Neural progenitor cell (in vitro differentiated cells): ENCODE measurements around the gene SMARCAD1.

Experiments
- EZH2phosphoT487 ChIP-seq: fragments of 200-600 bp; sonication (generic); IDR thresholded peaks from 2 replicates; pipeline ENCODE4 v1.6.1; 2017; ENCODE audit warnings: antibody characterized with exemption
- TF ChIP-seq, protein P1 (sequence below): fragments of 200-600 bp; sonication (generic); IDR thresholded peaks from 2 replicates; pipeline ENCODE4 v1.5.1; 2017; ENCODE audit warnings: antibody characterized with exemption, mild to moderate bottlenecking

DNA sequence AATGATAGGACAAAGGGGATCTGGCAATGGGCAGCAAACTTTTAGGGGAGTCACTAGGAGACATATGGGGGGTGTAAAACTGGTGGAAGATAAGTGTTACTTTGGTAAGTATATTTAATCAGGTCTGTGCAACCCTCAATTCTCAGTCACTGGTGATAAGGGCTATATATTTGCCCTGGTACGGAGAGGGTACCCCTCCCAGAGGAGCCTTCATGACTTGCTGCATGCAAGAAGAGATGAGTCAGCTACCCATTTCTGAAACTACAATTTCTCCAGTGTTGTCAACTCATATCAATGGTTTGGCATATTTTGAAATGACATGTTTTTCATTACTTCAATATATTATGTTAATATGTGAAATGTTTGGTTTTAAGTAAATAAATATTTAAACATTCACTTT lies 14.3 kb downstream of the SMARCAD1 start:
- TF ChIP-seq, protein P1, sequence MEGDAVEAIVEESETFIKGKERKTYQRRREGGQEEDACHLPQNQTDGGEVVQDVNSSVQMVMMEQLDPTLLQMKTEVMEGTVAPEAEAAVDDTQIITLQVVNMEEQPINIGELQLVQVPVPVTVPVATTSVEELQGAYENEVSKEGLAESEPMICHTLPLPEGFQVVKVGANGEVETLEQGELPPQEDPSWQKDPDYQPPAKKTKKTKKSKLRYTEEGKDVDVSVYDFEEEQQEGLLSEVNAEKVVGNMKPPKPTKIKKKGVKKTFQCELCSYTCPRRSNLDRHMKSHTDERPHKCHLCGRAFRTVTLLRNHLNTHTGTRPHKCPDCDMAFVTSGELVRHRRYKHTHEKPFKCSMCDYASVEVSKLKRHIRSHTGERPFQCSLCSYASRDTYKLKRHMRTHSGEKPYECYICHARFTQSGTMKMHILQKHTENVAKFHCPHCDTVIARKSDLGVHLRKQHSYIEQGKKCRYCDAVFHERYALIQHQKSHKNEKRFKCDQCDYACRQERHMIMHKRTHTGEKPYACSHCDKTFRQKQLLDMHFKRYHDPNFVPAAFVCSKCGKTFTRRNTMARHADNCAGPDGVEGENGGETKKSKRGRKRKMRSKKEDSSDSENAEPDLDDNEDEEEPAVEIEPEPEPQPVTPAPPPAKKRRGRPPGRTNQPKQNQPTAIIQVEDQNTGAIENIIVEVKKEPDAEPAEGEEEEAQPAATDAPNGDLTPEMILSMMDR: no peak
- no peak for TF ChIP-seq EZH2phosphoT487
